Measurements from ENCODE around the gene TTC16. TPM values are rescaled to one million over a fixed set of nuclear protein-coding genes. Genes with fewer than 3 reads are reported as not detected.

The TTC16 gene
- total RNA-seq, 1 donor: under 0.01 TPM

- no peak for DNase-seq (ENCODE audit: low read depth in 2 of 3, low spot score in 2 of 3)
These were observed 18.3 kb upstream of the TTC16 start for GRCh38 chr9:127697575-127697974.

- DNase-seq (ENCODE audit: low read depth in 2 of 3, low spot score in 2 of 3): no peak
These were observed 17.5 kb upstream of the TTC16 start for GRCh38 chr9:127698386-127698785.

GRCh38 chr9:127698985-127699670, 16.8 kb upstream of the TTC16 start:
- peak; percentile 55 to 93 (median 92) for DNase-seq (ENCODE audit: low read depth in 2 of 3, low spot score in 2 of 3)

- DNase-seq (ENCODE audit: low read depth in 2 of 3, low spot score in 2 of 3): no peak
These were observed 15.7 kb upstream of the TTC16 start for GRCh38 chr9:127700140-127700539.

GRCh38 chr9:127700594-127701255, 15.2 kb upstream of the TTC16 start:
- DNase-seq (ENCODE audit: low read depth in 2 of 3, low spot score in 2 of 3): no peak

GRCh38 chr9:127703289-127703946, 12.5 kb upstream of the TTC16 start:
- DNase-seq (ENCODE audit: low read depth in 2 of 3, low spot score in 2 of 3): no peak

- no peak for DNase-seq (ENCODE audit: low read depth in 2 of 3, low spot score in 2 of 3)
These were observed 10.1 kb upstream of the TTC16 start for GRCh38 chr9:127705577-127706379.

- peak in 2 of 3 donors; percentile 18 to 36 for DNase-seq (ENCODE audit: low read depth in 2 of 3, low spot score in 2 of 3)
These were observed 9.0 kb upstream of the TTC16 start, which contains the start of gene CFAP157 for GRCh38 chr9:127706836-127707241. CFAP157 (plus strand) TSS chr9:127706988; CDS start chr9:127707032, 44 bp downstream.

GRCh38 chr9:127707766-127708165, 8.1 kb upstream of the TTC16 start:
- no peak for DNase-seq (ENCODE audit: low read depth in 2 of 3, low spot score in 2 of 3)

- DNase-seq (ENCODE audit: low read depth in 2 of 3, low spot score in 2 of 3): no peak
These were observed 6.8 kb upstream of the TTC16 start for GRCh38 chr9:127708952-127709587.

GRCh38 chr9:127710204-127710783, 5.6 kb upstream of the TTC16 start:
- no peak for DNase-seq (ENCODE audit: low read depth in 2 of 3, low spot score in 2 of 3)

GRCh38 chr9:127711226-127711701, 4.6 kb upstream of the TTC16 start:
- peak in 1 of 3 donors; percentile 50 for DNase-seq (ENCODE audit: low read depth in 2 of 3, low spot score in 2 of 3)

- no peak for DNase-seq (ENCODE audit: low read depth in 2 of 3, low spot score in 2 of 3)
These were observed 4.0 kb upstream of the TTC16 start for GRCh38 chr9:127711831-127712274.

- no peak for DNase-seq (ENCODE audit: low read depth in 2 of 3, low spot score in 2 of 3)
These were observed 3.5 kb upstream of the TTC16 start for GRCh38 chr9:127712371-127712770.

GRCh38 chr9:127712867-127713266, 3.0 kb upstream of the TTC16 start:
- DNase-seq (ENCODE audit: low read depth in 2 of 3, low spot score in 2 of 3): no peak

GRCh38 chr9:127714020-127714750, 1.7 kb upstream of the TTC16 start:
- no peak for DNase-seq (ENCODE audit: low read depth in 2 of 3, low spot score in 2 of 3)

GRCh38 chr9:127714951-127715469, 869 bp upstream of the TTC16 start:
- no peak for DNase-seq (ENCODE audit: low read depth in 2 of 3, low spot score in 2 of 3)

- no peak for DNase-seq (ENCODE audit: low read depth in 2 of 3, low spot score in 2 of 3)
These were observed 533 bp downstream of the TTC16 start for GRCh38 chr9:127716412-127716811.

GRCh38 chr9:127717766-127718165, 1.9 kb downstream of the TTC16 start:
- DNase-seq (ENCODE audit: low read depth in 2 of 3, low spot score in 2 of 3): no peak
